Cortex of kidney (tissue), 1 donor: ENCODE results near the gene OBSL1.

Experiments used
- DNase-seq: peaks from one replicate; lab custom pipeline; 2025; lab: John Stamatoyannopoulos, UW

The OBSL1 gene

DNA sequence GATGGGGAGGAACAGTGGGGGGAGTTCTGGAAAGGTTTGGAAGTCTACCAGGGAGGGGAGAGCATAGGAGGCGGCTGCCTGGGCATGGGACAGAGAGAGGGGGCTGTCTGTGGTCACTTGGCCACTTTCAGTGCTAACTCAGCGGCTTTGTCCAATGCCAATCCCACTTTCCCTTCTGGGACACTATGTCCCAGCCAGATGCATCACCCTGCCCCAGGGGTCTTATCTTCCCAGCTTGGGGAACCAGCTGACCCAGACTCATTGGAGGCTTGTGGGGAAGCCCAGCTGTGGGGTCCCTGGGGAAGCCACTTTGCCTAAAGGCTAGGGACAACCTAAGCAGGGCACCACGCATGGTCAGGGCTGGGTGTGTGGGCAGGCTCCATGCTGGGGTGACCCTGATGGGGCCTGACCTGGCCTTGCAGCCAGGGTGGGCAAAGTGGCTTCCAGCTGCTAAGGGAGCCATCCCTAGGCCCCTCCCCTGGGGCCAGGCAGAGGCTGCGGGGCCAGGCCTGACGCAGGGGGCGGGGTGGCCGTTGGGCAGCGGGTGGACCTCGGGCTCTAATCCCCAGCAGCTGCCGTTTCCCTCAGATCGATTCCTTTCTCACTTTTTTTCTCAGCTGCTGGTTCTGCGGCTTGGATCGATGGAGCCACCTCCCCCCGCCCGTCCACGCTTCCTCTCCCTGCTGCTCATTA lies 58.7 kb downstream of the OBSL1 start:
- no peak for DNase-seq

DNA sequence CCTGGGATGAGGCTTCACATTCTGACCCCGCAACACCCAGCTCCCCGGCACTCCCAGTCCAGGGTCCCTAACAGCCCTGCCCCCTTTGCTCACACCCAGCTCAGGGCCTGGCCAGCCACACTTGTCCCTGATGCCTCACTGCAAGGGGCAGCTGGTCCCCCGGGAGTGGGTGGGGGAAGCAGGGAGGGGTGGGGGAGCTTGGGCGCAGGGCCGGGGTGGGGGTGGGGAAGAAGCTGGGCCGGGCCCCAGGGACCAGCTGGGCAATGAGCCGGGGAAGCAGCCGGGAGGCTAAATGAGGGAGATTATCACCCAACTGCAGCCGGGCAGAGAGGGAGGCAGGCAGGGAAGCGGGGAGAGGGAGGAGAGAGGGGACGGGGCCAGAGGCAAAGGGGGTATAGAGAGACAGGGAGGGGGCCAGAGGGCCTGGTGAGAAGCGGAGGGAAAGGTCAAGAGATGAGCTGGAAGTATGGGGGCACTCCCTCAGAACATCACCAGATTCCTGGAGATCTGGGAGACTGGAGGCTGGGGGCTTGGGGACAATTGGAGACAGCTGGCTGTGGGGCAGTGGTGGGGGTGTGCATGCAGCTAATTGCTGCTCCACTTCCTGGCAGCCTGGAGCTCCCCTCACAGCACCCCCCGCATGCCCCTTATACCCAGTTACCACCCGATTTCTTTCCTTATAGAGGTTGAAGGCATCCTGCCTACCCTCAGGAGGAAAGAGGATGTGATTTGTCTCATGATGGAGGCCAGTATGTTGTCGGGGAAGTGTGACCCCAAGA lies 59.6 kb downstream of the OBSL1 start:
- DNase-seq: no peak

DNA sequence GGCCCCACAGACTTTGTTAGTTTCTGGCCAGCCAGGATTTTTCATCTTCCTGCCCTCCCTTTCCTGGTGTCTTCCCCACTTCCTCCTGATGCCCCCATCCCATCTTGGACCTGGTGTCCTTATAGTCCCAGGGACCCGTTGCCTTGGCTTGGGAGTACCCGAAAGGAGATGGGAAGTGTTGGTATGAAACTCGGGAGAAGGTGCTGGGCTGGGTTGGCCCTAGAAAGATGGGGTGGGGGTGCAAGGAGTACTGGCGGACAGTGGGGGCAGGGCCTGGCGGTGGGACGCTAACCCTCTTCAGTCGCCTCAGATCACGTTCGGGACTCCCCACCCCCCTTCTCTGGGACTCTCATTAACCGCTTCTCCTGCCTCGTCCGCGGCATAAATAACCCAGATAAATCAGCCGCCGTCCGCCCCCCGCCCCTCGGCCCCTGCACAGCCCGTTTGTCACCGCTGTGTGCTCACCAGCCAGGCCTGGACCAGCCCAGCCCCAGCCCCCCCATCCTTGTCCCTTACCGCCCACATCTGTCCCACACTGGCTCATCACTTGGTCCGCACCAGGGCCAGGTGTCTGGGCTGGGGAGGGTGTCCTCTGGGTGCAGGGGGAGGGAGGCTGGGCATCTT lies 60.7 kb downstream of the OBSL1 start:
- no peak for DNase-seq

DNA sequence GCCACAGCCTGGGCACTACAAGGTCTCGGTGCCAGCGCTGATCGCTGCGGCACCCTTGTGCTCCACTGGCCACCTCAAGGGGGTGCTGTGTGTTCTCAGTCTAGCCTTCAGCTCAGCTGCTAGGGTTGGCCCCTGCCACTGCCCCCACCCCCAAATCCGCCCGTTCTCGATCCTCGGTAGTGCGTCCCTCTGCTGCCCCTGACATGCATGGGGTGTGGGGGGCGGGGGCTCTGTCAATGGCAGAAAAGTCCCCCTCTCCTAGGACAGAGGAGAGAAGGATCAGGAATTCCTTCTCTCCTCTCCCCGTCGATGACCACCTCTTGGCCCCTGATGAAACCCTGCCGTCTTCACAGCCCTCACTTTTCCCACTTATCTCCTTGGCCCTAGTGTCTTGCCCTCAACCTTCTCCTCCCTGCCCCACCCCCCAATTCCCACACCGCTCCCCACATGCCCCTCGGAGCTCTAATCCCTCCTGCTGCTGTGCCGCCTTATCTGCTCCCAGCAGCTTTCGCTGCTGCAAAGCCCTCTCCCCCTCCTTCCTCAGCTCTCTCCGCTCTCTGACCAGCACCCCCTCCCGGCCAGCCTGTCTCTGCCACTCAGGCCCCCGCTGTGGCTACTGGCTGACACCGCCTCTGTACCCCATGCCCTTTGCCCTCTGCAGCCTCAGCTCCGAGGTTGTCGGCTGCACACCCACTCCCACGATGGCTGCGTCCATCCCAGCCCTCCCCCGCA lies 61.4 kb downstream of the OBSL1 start:
- no peak for DNase-seq

DNA sequence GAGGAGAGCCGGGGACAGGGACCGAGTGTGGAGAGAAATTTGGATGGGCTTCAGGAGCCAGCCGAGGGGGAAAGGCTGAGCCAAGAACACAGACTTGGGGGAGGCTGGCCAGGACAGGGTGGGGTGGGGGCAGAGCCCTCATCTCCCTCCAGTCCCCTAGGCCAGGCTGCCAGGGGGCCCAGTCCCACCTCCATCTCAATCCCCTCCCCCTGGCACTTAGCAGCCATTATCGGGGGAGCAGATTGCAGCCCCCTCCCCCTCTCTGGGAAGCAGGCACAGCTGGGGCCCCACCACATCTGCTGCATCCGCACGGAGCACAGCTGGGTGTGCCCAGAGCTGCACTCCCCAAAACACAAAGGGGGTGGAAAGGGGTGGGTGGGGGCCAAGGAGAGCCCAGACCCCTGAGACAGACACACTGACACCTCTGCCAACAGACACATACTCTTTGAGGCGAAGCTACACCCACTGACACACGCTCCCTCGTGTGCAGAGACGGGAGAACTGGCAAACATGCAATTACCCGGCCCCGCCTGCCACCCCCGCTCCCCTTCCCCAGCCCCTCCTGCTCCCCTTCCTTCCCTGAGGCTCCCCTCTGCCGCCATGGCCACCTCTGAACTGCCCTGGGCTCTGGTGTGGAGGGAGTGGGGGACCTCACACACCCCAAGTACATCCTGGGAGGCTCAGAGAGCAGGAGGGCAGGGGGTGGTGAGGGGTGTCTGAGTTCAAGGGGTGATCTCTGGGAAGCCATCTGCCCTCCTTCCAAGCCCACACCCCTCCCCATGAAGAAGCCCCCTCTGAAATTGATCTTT lies 62.2 kb downstream of the OBSL1 start:
- no peak for DNase-seq

DNA sequence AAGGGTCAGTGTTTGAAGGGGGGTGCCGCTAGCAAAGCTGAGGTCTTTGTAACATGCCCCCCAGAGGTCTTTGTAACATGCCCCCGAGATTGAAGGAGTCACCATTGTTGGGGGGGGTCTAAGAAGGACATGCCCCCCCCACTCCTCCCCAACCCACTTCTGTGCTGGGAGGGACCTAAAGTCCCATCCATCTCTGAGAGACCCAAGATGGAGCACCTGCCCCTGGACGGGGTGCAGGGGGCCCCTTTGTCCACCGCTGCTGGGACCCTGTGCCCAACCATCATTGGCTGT lies 63.0 kb downstream of the OBSL1 start:
- DNase-seq: no peak

DNA sequence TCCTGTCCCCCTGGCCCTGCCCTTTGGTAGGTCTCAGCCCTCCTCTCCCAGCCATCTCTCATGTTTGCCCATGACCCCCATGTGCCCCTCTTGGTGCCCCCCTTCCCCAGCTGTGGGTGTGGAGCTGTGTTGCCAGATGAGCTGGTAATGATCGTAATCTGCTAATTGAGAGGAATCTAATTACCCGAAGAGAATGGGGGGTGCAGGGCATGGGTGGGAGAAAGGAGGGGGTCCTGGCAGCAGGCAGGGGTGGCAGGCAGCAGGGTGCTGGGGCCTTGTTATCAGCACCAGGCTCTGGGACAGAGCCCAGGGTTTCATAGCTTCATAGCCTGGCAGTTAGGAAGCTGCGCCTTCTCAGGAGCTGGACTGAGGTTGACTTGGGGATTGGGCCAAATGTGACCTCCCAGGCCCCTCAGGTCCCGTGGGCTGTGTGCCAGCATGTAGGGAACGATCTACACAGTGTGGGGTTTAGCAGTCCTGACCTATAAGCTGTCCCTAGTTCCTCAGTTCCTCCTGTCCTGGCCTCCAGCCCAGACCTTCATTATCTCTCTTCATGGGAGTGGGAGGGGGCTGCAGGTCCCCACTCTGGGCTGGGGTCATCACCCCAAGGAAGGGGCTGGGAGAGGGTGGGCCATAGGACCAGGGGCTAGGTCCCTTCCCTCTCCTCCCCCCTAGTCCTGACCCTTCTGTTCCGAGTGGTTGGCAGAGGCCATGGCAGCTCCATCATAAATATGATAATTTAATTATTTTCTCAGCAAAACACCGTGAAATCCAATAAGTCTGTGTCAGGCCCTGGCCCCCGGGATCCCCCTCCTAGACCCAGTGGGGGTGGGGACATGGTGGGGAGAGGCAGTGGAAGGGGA lies 63.5 kb downstream of the OBSL1 start:
- DNase-seq: no peak

DNA sequence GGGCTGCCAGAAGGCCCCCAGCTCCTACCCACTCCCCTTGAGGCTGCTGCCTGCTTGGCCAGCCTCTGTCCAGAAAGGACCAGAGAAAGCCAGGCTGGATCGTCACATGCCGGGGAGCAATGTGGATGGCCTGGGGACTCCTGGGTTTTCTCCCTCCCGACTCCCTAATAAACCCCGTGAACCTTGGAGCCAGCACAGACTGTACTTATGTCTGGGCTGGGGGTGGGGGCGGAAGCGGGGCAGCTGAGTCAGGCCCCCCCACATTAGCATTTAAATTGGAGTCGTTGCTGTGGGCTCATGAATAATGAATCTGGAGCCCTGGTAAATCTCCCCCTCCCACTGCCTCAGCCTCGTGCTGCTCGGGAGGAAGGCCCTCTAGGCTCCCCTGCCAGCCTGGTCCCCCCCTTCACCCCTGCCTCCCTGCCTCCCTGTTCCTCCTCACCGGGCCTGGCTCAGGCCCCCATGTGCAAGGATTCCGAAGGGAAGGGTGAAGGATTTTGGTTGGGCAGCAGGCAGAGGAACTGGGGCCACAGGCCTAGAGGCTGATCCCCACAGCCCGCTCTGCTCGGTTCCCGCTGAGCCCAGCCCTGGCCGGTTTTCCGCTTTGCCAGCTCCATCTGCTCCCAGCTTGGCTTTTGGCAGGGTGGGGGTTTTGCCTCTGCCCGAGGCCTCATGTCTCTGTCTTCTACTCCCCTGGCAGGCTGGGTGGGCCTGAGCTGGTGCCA lies 64.4 kb downstream of the OBSL1 start:
- no peak for DNase-seq

DNA sequence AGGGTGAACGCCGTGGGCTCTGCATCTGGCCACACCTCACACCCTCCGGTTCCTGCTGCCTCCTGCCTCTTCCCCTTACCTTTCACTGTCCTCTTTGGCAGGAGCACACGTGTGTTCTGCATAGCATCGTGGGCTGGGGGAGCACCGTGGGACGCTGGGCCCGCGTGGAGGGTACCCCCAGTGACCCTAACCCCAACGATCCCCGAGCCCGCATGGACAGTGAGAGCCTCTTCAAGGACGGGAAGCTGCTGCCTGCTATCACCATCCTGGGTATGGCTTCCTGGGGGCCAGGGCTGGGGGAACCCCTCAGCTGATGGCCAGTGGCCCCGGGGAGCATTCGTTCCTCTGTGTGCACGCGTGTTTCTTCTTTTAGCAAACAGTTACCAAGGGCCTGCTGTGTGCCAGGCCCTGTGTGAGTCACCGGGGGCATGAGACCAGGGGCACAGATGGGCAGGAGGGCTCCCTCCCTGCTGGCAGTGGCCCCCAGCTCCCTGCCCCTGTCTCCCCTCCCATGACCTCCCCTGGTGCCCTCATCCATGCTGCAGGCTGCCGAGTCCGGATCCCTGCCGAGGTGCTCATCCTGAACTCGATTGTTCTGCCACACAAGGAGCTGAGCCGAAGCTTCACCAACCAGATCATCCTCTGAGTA lies 65.1 kb downstream of the OBSL1 start:
- DNase-seq: no peak

DNA sequence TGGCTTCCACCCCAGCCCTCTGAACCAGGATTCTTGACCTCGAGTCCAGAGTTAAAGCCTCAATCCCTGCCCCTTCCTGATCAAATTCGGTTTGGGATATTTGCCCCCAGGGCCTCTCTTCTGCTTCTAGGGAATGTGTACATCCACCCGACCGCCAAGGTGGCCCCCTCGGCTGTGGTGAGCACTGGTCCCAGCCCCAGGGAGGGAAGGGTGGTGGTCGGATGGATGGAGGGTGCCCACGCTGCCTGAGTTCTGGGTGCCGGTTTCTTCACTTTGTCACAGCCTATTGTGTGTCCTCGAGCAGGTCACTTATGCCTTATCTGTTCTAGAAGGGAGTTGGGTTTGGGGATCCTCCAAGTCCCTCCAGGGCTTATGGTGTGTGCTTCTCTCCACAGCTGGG lies 65.8 kb downstream of the OBSL1 start:
- no peak for DNase-seq

DNA sequence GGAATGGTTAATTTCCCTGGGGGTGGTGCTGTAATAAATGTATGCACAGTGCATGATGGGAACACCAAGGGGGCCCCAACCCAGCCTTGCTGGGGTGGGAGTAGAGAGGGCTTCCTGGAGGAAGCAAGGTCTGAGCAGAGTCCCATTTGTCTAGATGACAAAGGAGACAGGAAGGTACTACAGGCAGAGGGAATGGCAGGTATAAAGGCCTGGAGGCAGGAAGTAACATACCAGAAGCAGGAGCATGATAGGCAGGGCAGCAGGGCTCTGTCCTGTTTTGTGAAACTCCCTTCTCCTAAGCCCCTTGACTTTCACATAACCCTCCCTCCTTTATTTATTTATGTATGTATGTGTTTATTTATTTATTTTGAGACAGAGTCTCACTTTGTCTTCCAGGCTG lies 68.7 kb downstream of the OBSL1 start:
- no peak for DNase-seq

DNA sequence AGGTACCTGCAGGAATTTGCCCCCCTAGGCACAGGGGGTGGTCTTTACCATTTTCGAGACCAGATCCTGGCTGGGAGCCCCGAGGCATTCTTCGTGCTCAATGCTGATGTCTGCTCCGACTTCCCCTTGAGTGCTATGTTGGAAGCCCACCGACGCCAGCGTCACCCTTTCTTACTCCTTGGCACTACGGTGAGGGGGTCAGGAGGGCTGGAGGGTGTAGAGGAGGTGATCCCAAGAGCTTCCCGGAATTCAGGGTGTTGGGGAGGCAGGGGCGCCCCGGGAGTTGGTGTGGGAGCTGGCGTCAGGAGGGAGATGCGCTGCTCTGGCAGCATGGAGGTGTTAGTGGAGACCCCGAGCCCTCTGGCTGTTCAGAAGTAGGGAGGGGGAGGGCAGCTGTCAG lies 69.5 kb downstream of the OBSL1 start:
- no peak for DNase-seq
